Endodermal cell (in vitro differentiated cells): ENCODE data around the gene ZNF287. TPM values are rescaled to one million over a fixed set of nuclear protein-coding genes. Genes with fewer than 3 reads are reported as not detected.

Experiments used
- DNase-seq: peaks from one replicate; pipeline ENCODE4 v3.0.0-alpha.2; 2017
- H3K27ac ChIP-seq: 2 replicates; pipeline ENCODE4 v1.5.1; 2013; ENCODE audit warnings: mild to moderate bottlenecking, low read depth, low read length, moderate library complexity
- H3K27me3 ChIP-seq: 2 replicates; pipeline ENCODE4 v1.6.1; 2013; ENCODE audit warnings: mild to moderate bottlenecking, low read length, moderate library complexity; ENCODE audit not compliant: insufficient read depth, control insufficient read depth, poor library complexity, severe bottlenecking
- H3K36me3 ChIP-seq: 2 replicates; pipeline ENCODE4 v1.7.0; 2013; ENCODE audit warnings: mild to moderate bottlenecking, low read length, moderate library complexity; ENCODE audit not compliant: control insufficient read depth, insufficient read depth
- H3K4me1 ChIP-seq: one replicate; pipeline ENCODE4 v1.7.0; 2013; ENCODE audit warnings: low read length; ENCODE audit not compliant: control insufficient read depth, insufficient read depth
- H3K4me3 ChIP-seq: 2 replicates; pipeline ENCODE4 v1.5.1; 2013; ENCODE audit warnings: mild to moderate bottlenecking, low read length, moderate library complexity
- H3K9ac ChIP-seq: 2 replicates; pipeline ENCODE4 v1.6.1; 2013; ENCODE audit warnings: mild to moderate bottlenecking, low read length, moderate library complexity; ENCODE audit not compliant: poor library complexity, severe bottlenecking; ENCODE audit errors: extremely low read depth
- H3K9me3 ChIP-seq: 2 replicates; pipeline ENCODE4 v1.6.1; 2013; ENCODE audit warnings: mild to moderate bottlenecking, low read length, moderate library complexity; ENCODE audit not compliant: control insufficient read depth
- H3K27ac Mint-ChIP-seq: 2 replicates; pipeline ENCODE4 v1.8.0; 2020; ENCODE audit warnings: mixed read lengths
- H3K27me3 Mint-ChIP-seq: 2 replicates; pipeline ENCODE4 v1.8.0; 2021; ENCODE audit warnings: mild to moderate bottlenecking, mixed read lengths; ENCODE audit not compliant: insufficient read depth
- H3K36me3 Mint-ChIP-seq: 2 replicates; pipeline ENCODE4 v1.8.0; 2020; ENCODE audit warnings: low read depth, mixed read lengths
- H3K4me1 Mint-ChIP-seq: 2 replicates; pipeline ENCODE4 v1.8.0; 2020; ENCODE audit warnings: mixed read lengths
- H3K4me3 Mint-ChIP-seq: 2 replicates; pipeline ENCODE4 v1.8.0; 2020; ENCODE audit warnings: mild to moderate bottlenecking, moderate library complexity, mixed read lengths
- H3K9me3 Mint-ChIP-seq: 2 replicates; pipeline ENCODE4 v1.8.0; 2020; ENCODE audit warnings: mild to moderate bottlenecking, mixed read lengths
- WGBS, 2 experiments: methylation state at CpG; one replicate each; pipeline versions ENCODE4 v1.1.5 to v1.1.7; 2013; ENCODE audit warnings: missing lambda C conversion rate in 2 of 2, mixed read lengths in 1 of 2; ENCODE audit not compliant: insufficient coverage in 1 of 2, insufficient read length in 1 of 2; 5-methylcytosine and 5-hydroxymethylcytosine counted together
- total RNA-seq, 2 donors: library from RNA; stranded (reverse); fragmentation: NEBNext Ultra II Directional in 1 of 2; extraction: Animal tissue kit (Norgen Biotek cat#: 25700) in 1 of 2; gene quantifications; 2 replicates in 1 of 2; 3 replicates in 1 of 2; pipeline ENCODE4 v1.2.1, GENCODE V29; 2021
- TF ChIP-seq, protein P1 (sequence below): fragments of 200-600 bp; sonication (generic); conservative IDR thresholded peaks from 2 replicates; pipeline ENCODE4 v1.5.0; 2021; ENCODE audit warnings: antibody characterized with exemption, mild to moderate bottlenecking

ZNF287 gene
- total RNA-seq, 2 donors from 2014 or later, result 6.9 to 16.4 TPM

DNA sequence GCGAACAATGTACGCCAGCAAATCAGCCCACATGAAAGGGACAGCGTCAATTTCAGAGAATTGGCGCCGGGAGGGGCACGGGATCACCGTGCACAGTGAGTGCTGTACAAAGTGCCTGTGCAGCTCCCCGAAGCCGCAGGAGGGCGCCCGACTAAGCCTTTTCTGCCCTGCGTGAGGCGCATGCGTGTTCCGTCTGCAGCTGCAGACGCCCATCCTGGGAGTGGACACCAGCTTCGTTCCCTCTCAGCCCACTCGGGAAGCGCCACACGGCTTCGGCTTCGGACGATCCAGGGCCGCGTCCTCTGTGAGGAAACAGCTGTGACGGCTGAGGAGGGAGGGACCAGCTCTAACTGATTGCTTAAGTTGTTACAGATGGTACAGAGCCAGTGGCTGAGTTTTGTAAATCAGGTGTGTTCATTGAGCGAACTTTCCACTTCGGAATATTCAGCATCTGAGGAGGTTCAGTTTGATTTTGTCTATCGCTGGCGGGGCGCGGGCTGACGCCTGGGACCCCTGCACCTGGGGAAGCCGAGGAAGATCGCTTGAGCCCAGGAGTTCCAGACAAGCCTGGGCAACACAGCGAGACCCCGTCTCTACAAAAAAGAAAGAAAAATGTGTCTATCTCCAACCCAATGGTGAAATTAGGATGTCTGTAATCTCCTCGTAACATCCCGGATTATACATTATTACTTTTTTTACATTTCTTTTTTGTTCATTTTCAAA is 15.4 kb upstream of the ZNF287 start:
- 58 to 64% methylated on average over 33 to 39 of the region's 39 CpGs for WGBS, 2 experiments
- H3K9ac ChIP-seq, result no peak overlapping the region
- DNase-seq, result peak; percentile 98
- H3K4me1 ChIP-seq, result no peaks in the 10 kb centered on the region
- peaks cover 2% of the 10 kb centered on the region for H3K9me3 ChIP-seq
- peaks cover 30% of the 10 kb centered on the region for H3K27me3 ChIP-seq
- peaks cover 59% of the 10 kb centered on the region for H3K27me3 Mint-ChIP-seq
- TF ChIP-seq, protein P1, sequence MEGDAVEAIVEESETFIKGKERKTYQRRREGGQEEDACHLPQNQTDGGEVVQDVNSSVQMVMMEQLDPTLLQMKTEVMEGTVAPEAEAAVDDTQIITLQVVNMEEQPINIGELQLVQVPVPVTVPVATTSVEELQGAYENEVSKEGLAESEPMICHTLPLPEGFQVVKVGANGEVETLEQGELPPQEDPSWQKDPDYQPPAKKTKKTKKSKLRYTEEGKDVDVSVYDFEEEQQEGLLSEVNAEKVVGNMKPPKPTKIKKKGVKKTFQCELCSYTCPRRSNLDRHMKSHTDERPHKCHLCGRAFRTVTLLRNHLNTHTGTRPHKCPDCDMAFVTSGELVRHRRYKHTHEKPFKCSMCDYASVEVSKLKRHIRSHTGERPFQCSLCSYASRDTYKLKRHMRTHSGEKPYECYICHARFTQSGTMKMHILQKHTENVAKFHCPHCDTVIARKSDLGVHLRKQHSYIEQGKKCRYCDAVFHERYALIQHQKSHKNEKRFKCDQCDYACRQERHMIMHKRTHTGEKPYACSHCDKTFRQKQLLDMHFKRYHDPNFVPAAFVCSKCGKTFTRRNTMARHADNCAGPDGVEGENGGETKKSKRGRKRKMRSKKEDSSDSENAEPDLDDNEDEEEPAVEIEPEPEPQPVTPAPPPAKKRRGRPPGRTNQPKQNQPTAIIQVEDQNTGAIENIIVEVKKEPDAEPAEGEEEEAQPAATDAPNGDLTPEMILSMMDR, result peak; percentile 95
- H3K4me1 Mint-ChIP-seq, result no peaks in the 10 kb centered on the region
- peaks cover 5% of the 10 kb centered on the region for H3K9me3 Mint-ChIP-seq
- H3K4me3 Mint-ChIP-seq, result peak overlapping the region; percentile 66
- H3K27ac Mint-ChIP-seq, result no peak overlapping the region
- H3K4me3 ChIP-seq, result peak overlapping the region; percentile 68
- H3K27ac ChIP-seq, result no peak overlapping the region
- no peaks in the 10 kb centered on the region for H3K36me3 ChIP-seq
- H3K36me3 Mint-ChIP-seq, result no peaks in the 10 kb centered on the region

DNA sequence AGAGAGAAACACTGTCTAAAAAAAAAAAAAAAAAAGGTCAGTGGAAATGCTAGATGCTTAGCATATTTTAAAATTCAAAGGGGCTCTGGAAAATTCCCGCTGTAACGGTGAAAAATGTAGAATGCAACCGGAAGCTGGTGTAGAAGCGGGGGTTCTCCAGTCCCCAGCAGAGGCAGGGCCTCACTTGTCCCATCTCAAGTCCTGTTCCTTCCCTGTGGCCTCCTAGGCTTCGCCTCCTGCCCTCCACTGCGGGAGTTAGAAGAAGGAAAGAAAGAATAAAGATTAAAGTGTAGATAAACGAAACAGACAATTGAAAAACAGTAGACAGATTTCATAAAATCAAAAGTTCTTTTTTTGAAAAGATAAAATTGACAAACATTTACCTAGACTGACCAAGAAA is 14.8 kb upstream of the ZNF287 start:
- peaks cover 5% of the 10 kb centered on the region for H3K9me3 ChIP-seq
- H3K4me3 ChIP-seq, result no peak overlapping the region
- Mint-ChIP-seq H3K36me3 (no peaks in the 10 kb centered on the region), H3K4me1 (no peaks in the 10 kb centered on the region), H3K4me3 (peak overlapping the region; percentile 66), H3K9me3 (peaks cover 5% of the 10 kb centered on the region), H3K27ac (no peak overlapping the region), H3K27me3 (peaks cover 54% of the 10 kb centered on the region)
- H3K27ac ChIP-seq, result no peak overlapping the region
- TF ChIP-seq, protein P1, result no peak
- H3K4me1 ChIP-seq, result no peaks in the 10 kb centered on the region
- no peak for DNase-seq
- H3K27me3 ChIP-seq, result peaks cover 29% of the 10 kb centered on the region
- whole genome bisulfite sequencing, 2 experiments, result 80 to 86% methylated on average over 3 to 6 of the region's 7 CpGs
- H3K9ac ChIP-seq, result no peak overlapping the region
- H3K36me3 ChIP-seq, result no peaks in the 10 kb centered on the region

DNA sequence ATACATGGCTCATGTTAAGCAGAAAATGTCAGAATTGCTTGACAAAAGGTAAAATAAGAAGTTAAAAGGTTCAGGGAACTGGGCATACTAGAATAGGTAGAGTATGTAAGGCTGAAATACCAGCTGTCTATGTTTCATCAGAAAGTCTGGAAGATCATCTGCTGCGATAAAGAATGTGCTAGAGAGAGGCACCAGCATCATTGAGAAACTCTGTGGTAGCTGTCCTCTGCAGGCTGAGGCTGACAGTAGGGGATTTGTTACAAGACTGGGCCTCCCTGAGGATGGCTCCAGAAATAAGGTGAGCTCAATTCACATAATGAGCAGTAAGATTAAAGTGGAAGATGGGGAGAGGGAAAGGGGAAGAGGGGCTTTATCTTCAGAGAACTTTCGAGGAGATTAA is 4.5 kb upstream of the ZNF287 start:
- 80 to 90% methylated on average over 2 of the region's 2 CpGs for WGBS, 2 experiments
- Mint-ChIP-seq H3K27me3 (peaks cover 65% of the 10 kb centered on the region), H3K4me3 (no peak overlapping the region), H3K9me3 (no peaks in the 10 kb centered on the region), H3K4me1 (no peaks in the 10 kb centered on the region), H3K27ac (no peak overlapping the region), H3K36me3 (no peaks in the 10 kb centered on the region)
- no peak overlapping the region for H3K27ac ChIP-seq
- TF ChIP-seq, protein P1, result no peak
- no peak overlapping the region for H3K9ac ChIP-seq
- peaks cover 38% of the 10 kb centered on the region for H3K27me3 ChIP-seq
- no peak for DNase-seq
- H3K36me3 ChIP-seq, result no peaks in the 10 kb centered on the region
- H3K4me3 ChIP-seq, result no peak overlapping the region
- H3K4me1 ChIP-seq, result no peaks in the 10 kb centered on the region
- H3K9me3 ChIP-seq, result no peaks in the 10 kb centered on the region
